ENCODE data around the gene SERPINB6.

DNA sequence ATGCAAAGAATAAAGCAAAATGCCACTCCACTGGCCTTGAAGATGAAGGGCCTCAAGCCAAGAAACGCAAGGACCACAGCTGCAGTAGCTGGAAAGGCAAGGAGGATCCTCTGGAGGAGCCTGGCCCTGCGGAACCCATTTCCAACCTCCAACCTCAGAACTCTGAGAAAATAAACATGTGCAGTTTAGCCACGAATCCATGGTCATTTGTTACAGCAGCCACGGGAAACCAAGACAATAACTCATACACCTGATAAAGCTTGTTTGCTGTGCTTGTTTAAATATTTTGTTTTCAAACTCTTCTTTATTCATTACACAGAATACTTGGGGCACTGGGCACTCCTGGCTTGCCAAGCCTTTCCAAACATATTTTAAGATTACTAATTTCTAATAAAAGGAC lies 10.4 kb downstream of the SERPINB6 start:
- TF ChIP-seq CTCF (IDR thresholded peaks at IDR 0.05) (no peak), POLR2A (IDR thresholded peaks at IDR 0.05) (no peak)

Data from right lobe of liver (tissue), 4 donors.